Left lung (tissue), 10 donors: Measurements from ENCODE around the gene EIF2AK3. TPM values are rescaled to one million over a fixed set of nuclear protein-coding genes. Genes with fewer than 3 reads are reported as not detected.

ENCODE experiments used
- ATAC-seq: fragments of 200-7000 bp; cut with Tn5 transposase; one replicate; pipeline ENCODE4 v1.9.1; 2020; ENCODE audit warnings: moderate library complexity
- DNase-seq, 4 donors: peaks; one replicate each; pipeline ENCODE4 v3.0.0-alpha.2; 2013 to 2020
- H3K27ac ChIP-seq, 2 donors: fragments of 200-600 bp; sonication (generic) in 1 of 2; one replicate each; pipeline versions ENCODE4 v1.5.0 to v1.8.0; 2020 to 2021
- H3K27me3 ChIP-seq, 2 donors: fragments of 200-600 bp; sonication (generic) in 1 of 2; one replicate each; pipeline versions ENCODE4 v1.5.0 to v1.8.0; 2020 to 2021
- H3K36me3 ChIP-seq, 2 donors: fragments of 200-600 bp; sonication (generic) in 1 of 2; one replicate each; pipeline versions ENCODE4 v1.5.0 to v1.8.0; 2020 to 2021
- H3K4me1 ChIP-seq, 2 donors: fragments of 200-600 bp; one replicate each; pipeline ENCODE4 v1.8.0; 2021
- H3K4me3 ChIP-seq, 2 donors: fragments of 200-600 bp; sonication (generic) in 1 of 2; one replicate each; pipeline versions ENCODE4 v1.5.0 to v1.8.0; 2020 to 2021; ENCODE audit warnings: mild to moderate bottlenecking in 1 of 2
- H3K9me3 ChIP-seq, 2 donors: fragments of 200-600 bp; sonication (generic) in 1 of 2; one replicate each; pipeline versions ENCODE4 v1.5.0 to v1.8.0; 2020 to 2021
- CTCF ChIP-seq, 2 donors: fragments of 200-600 bp; sonication (generic) in 1 of 2; IDR thresholded peaks; one replicate each; pipeline versions ENCODE4 v1.5.0 to v1.8.0; 2021; ENCODE audit warnings: antibody characterized with exemption in 2 of 2
- intact Hi-C, 2 donors: fragments of 100-400 bp; cut with DNase I; formaldehyde crosslinking; loops; one replicate each; pipeline versions ENCODE4 v1.11.2 to v1.14.2; 2022
- polyA plus RNA-seq, 6 donors: library from polyadenylated mRNA; unstranded; fragments of 120-200 nt; gene quantifications; one replicate each; pipeline ENCODE4 v1.2.1, GENCODE V29; 2013; ENCODE audit not compliant: insufficient read length in 6 of 6
- total RNA-seq, 2 donors: library from RNA; stranded (reverse); fragmentation: NEBNext Ultra II Directional; extraction: Animal tissue kit (Norgen Biotek cat#: 25700); gene quantifications; one replicate each; pipeline ENCODE4 v1.2.1, GENCODE V29; 2021
- donor health status: DM: no; HTN: yes; CAD: no.
- donor health status: DM: no; HTN: no; CAD: no.

EIF2AK3 gene
- total and polyA plus RNA-seq, 8 donors: 23.5 to 31.2 (median 28.1) TPM

- ATAC-seq (no peak), DNase-seq (no peak)
- no peak for TF ChIP-seq CTCF (IDR thresholded peaks at IDR 0.05)
- Histone ChIP-seq H3K36me3 (no peaks in the 10 kb centered on the region), H3K4me3 (no peak overlapping the region), H3K27me3 (no peaks in the 10 kb centered on the region), H3K4me1 (peaks cover 7 to 40% of the 10 kb centered on the region in 2 donors), H3K9me3 (no peaks in the 10 kb centered on the region), H3K27ac (no peak overlapping the region)
- intact Hi-C loops: no loop called here
Observed at GRCh38 chr2:88621432-88621831, 5.8 kb downstream of the EIF2AK3 start.

GRCh38 chr2:88620015-88620414, 7.2 kb downstream of the EIF2AK3 start:
- DNase-seq (no peak), ATAC-seq (peak; percentile 53)
- Histone ChIP-seq H3K27ac (no peak overlapping the region), H3K4me3 (no peak overlapping the region), H3K4me1 (peaks cover 0 to 28% of the 10 kb centered on the region in 2 donors), H3K36me3 (no peaks in the 10 kb centered on the region), H3K27me3 (no peaks in the 10 kb centered on the region), H3K9me3 (no peaks in the 10 kb centered on the region)
- no peak for TF ChIP-seq CTCF (IDR thresholded peaks at IDR 0.05)
- intact Hi-C loops: no loop called here

- no peak for DNase-seq
- H3K4me3 ChIP-seq: no peak overlapping the region
- H3K36me3 ChIP-seq: peaks cover 0 to 12% of the 10 kb centered on the region in 2 donors
- no peak for ATAC-seq
- no peaks in the 10 kb centered on the region for H3K27me3 ChIP-seq
- H3K27ac ChIP-seq: no peak overlapping the region
- no peaks in the 10 kb centered on the region for H3K9me3 ChIP-seq
- no peak for TF ChIP-seq CTCF (IDR thresholded peaks at IDR 0.05)
- H3K4me1 ChIP-seq: peaks cover 0 to 12% of the 10 kb centered on the region in 2 donors
- intact Hi-C loops: no loop called here
Observed at GRCh38 chr2:88615822-88616221, 11.4 kb downstream of the EIF2AK3 start.

- Histone ChIP-seq H3K9me3 (no peaks in the 10 kb centered on the region), H3K4me1 (peaks cover 0 to 7% of the 10 kb centered on the region in 2 donors), H3K27me3 (no peaks in the 10 kb centered on the region), H3K27ac (peak overlapping the region in 1 of 2 donors; percentile 28), H3K36me3 (peaks cover 0 to 12% of the 10 kb centered on the region in 2 donors), H3K4me3 (no peak overlapping the region)
- DNase-seq: no peak
- ATAC-seq: no peak
- TF ChIP-seq CTCF (IDR thresholded peaks at IDR 0.05): no peak
- intact Hi-C loops: no loop called here
Observed at GRCh38 chr2:88614497-88615157, 12.6 kb downstream of the EIF2AK3 start.

GRCh38 chr2:88613921-88614320, 13.3 kb downstream of the EIF2AK3 start:
- no peak for ATAC-seq
- Histone ChIP-seq H3K4me1 (peaks cover 0 to 6% of the 10 kb centered on the region in 2 donors), H3K27ac (peak overlapping the region in 1 of 2 donors; percentile 28), H3K27me3 (no peaks in the 10 kb centered on the region), H3K36me3 (peaks cover 0 to 12% of the 10 kb centered on the region in 2 donors), H3K9me3 (no peaks in the 10 kb centered on the region), H3K4me3 (no peak overlapping the region)
- no peak for TF ChIP-seq CTCF (IDR thresholded peaks at IDR 0.05)
- intact Hi-C loops: no loop called here
- DNase-seq: no peak
